Spleen (tissue), 7 donors: Measurements from ENCODE around the gene KCNG4.

Experiments used
- POLR2A ChIP-seq, 3 donors: fragments of 450-650 bp; IDR thresholded peaks; one replicate each; pipeline ENCODE4 v1.5.1; 2017; ENCODE audit warnings: antibody characterized with exemption in 3 of 3, mild to moderate bottlenecking in 1 of 3
- POLR2AphosphoS5 ChIP-seq, 3 donors: sonication (generic); formaldehyde crosslinking; IDR thresholded peaks; one replicate each; pipeline ENCODE4 v1.5.1; 2017; ENCODE audit warnings: antibody characterized with exemption in 3 of 3
- TF ChIP-seq, protein P1 (sequence below), 11 experiments: fragments of 200-600 bp in 7 of 11; fragments of 450-650 bp in 4 of 11; sonication (generic) in 4 of 11; IDR thresholded peaks in 8 of 11; conservative IDR thresholded peaks in 3 of 11; 1 replicate in 7 of 11; 2 replicates in 4 of 11; pipeline versions ENCODE4 v1.4.0 to v1.8.0; 2016 to 2021; ENCODE audit warnings: antibody characterized with exemption in 11 of 11, inconsistent platforms in 4 of 11, mild to moderate bottlenecking in 1 of 11
- donor health status: DM: no; HTN: no; CAD: no; lungs with moderate emphysema.
- donor health status: DM: no; HTN: no; CAD: no.
- donor health status: DM: no; HTN: no; CAD: no.

DNA sequence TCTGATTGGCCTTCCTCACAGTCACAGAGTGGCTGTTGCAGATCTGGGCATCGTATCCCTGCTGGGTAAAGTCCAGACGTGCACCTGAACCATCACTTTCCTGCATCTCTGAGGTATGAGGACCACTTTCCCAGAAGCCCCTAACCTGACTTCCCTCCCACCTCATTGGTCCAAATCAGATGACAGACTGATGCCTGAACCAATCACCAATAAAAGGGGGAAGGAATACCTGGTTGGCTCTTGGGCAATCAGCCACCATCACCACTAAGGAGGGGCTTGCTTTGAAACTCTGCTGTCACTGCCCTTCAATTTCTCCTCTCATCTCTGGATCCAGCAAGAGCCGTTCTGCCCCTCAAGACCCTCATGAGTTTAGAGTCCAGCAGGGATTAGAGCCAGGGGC is 41.3 kb upstream of the KCNG4 start:
- TF ChIP-seq, protein P1, sequence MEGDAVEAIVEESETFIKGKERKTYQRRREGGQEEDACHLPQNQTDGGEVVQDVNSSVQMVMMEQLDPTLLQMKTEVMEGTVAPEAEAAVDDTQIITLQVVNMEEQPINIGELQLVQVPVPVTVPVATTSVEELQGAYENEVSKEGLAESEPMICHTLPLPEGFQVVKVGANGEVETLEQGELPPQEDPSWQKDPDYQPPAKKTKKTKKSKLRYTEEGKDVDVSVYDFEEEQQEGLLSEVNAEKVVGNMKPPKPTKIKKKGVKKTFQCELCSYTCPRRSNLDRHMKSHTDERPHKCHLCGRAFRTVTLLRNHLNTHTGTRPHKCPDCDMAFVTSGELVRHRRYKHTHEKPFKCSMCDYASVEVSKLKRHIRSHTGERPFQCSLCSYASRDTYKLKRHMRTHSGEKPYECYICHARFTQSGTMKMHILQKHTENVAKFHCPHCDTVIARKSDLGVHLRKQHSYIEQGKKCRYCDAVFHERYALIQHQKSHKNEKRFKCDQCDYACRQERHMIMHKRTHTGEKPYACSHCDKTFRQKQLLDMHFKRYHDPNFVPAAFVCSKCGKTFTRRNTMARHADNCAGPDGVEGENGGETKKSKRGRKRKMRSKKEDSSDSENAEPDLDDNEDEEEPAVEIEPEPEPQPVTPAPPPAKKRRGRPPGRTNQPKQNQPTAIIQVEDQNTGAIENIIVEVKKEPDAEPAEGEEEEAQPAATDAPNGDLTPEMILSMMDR (IDR thresholded peaks at IDR 0.05 in 8 of 11, conservative IDR thresholded peaks at IDR 0.05 in 3 of 11), result no peak
- no peak for TF ChIP-seq POLR2AphosphoS5 (IDR thresholded peaks at IDR 0.05)
- TF ChIP-seq POLR2A (IDR thresholded peaks at IDR 0.05), result no peak
